Cerebellar cortex (tissue), 1 donor: ENCODE measurements around the gene MME.
"Not testable (repeated sequence)": the region's sequence is repeated elsewhere in the genome, so short reads cannot be mapped to it uniquely, and the experiment has no call there.

Experiments
- DNase-seq: peaks from one replicate; pipeline ENCODE4 v3.0.0-alpha.2; 2015; ENCODE audit warnings: low spot score

The MME gene

GRCh38 chr3:155084567-155084966 lies 4.4 kb downstream of the MME start:
- no peak for DNase-seq

GRCh38 chr3:155086051-155086450 lies 5.9 kb downstream of the MME start:
- no peak for DNase-seq

- DNase-seq: no peak
These were observed 8.7 kb downstream of the MME start for GRCh38 chr3:155088706-155089345.

- DNase-seq: no peak
These were observed 9.4 kb downstream of the MME start for GRCh38 chr3:155089495-155089894.

- DNase-seq: no peak
These were observed 13.1 kb downstream of the MME start for GRCh38 chr3:155093261-155093660.

- no peak for DNase-seq
These were observed 16.3 kb downstream of the MME start for GRCh38 chr3:155096303-155097008.

GRCh38 chr3:155097009-155097349 lies 16.9 kb downstream of the MME start:
- DNase-seq: no peak

GRCh38 chr3:155101398-155101797 lies 21.3 kb downstream of the MME start:
- no peak for DNase-seq

- DNase-seq: no peak
These were observed 22.2 kb downstream of the MME start for GRCh38 chr3:155102329-155102728.

- no peak for DNase-seq
These were observed 23.6 kb downstream of the MME start for GRCh38 chr3:155103686-155104085.

- DNase-seq: no peak
These were observed 26.0 kb downstream of the MME start for GRCh38 chr3:155106119-155106518.

- DNase-seq: no peak
These were observed 29.9 kb downstream of the MME start for GRCh38 chr3:155110022-155110421.

- no peak for DNase-seq
These were observed 31.1 kb downstream of the MME start for GRCh38 chr3:155110996-155111901.

- DNase-seq: no peak
These were observed 31.9 kb downstream of the MME start for GRCh38 chr3:155111971-155112370.

GRCh38 chr3:155112661-155113389 lies 32.7 kb downstream of the MME start:
- no peak for DNase-seq

- DNase-seq: not testable (repeated sequence)
These were observed 44.6 kb downstream of the MME start for GRCh38 chr3:155124745-155125144.

- DNase-seq: no peak
These were observed 49.3 kb downstream of the MME start for GRCh38 chr3:155129396-155129795.

- no peak for DNase-seq
These were observed 49.9 kb downstream of the MME start for GRCh38 chr3:155130001-155130400.

- no peak for DNase-seq
These were observed 51.0 kb downstream of the MME start for GRCh38 chr3:155131104-155131503.

GRCh38 chr3:155134311-155134710 lies 54.2 kb downstream of the MME start:
- not testable (repeated sequence) for DNase-seq

- no peak for DNase-seq
These were observed 54.9 kb downstream of the MME start for GRCh38 chr3:155135003-155135402.

GRCh38 chr3:155138677-155139076 lies 58.6 kb downstream of the MME start:
- DNase-seq: no peak
